Measurements from ENCODE around the gene SHOX. TPM values are rescaled to one million over a fixed set of nuclear protein-coding genes. Genes with fewer than 3 reads are reported as not detected.

SHOX gene
- polyA plus RNA-seq, 3 donors: not detected

DNA sequence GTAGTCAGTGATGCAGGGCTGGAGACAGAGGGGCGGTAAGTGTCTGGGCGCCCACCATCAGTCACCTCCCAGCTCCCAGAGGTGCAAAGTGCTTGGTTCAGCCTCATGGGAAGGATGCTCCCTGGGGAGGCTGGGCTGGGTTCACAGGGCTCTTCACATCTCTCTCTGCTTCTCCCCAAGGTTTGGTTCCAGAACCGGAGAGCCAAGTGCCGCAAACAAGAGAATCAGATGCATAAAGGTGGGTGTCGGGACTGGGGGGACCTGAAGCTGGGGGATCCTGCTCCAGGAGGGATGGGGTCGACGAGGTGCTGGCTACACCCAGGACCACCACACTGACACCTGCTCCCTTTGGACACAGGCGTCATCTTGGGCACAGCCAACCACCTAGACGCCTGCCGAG is 10.1 kb downstream of the SHOX start:
- H3K9me3 ChIP-seq (replicated peaks in 1 of 2; ENCODE audit: control insufficient read depth in 1 of 2, insufficient read depth in 1 of 2, low read length in 2 of 2): peaks cover 0 to 2% of the 10 kb centered on the region in 2 donors
- TF ChIP-seq, protein P1, sequence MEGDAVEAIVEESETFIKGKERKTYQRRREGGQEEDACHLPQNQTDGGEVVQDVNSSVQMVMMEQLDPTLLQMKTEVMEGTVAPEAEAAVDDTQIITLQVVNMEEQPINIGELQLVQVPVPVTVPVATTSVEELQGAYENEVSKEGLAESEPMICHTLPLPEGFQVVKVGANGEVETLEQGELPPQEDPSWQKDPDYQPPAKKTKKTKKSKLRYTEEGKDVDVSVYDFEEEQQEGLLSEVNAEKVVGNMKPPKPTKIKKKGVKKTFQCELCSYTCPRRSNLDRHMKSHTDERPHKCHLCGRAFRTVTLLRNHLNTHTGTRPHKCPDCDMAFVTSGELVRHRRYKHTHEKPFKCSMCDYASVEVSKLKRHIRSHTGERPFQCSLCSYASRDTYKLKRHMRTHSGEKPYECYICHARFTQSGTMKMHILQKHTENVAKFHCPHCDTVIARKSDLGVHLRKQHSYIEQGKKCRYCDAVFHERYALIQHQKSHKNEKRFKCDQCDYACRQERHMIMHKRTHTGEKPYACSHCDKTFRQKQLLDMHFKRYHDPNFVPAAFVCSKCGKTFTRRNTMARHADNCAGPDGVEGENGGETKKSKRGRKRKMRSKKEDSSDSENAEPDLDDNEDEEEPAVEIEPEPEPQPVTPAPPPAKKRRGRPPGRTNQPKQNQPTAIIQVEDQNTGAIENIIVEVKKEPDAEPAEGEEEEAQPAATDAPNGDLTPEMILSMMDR (IDR thresholded peaks at IDR 0.05): no peak
- peak overlapping the region in 1 of 2 donors; percentile 67 for H3K4me3 Mint-ChIP-seq
- no peaks in the 10 kb centered on the region for H3K36me3 ChIP-seq (replicated peaks in 1 of 2; ENCODE audit: control insufficient read depth in 1 of 2, insufficient read depth in 2 of 2, low read length in 2 of 2)
- peaks cover 33 to 63% of the 10 kb centered on the region in 2 donors for H3K27me3 ChIP-seq (ENCODE audit: control insufficient read depth in 2 of 2, insufficient read depth in 2 of 2, low read length in 2 of 2)
- peaks cover 0 to 22% (median 2%) of the 10 kb centered on the region in 7 donors for H3K9me3 Mint-ChIP-seq
- no peak overlapping the region for H3K27ac Mint-ChIP-seq
- 14% methylated on average over 5 of the region's 10 CpGs for WGBS (ENCODE audit: insufficient coverage)
- no peaks in the 10 kb centered on the region for H3K36me3 Mint-ChIP-seq
- H3K9ac ChIP-seq (ENCODE audit: insufficient read depth, low read length, poor library complexity, severe bottlenecking): no peak overlapping the region
- no peak overlapping the region for H3K27ac ChIP-seq (ENCODE audit: low read depth in 1 of 2, low read length in 2 of 2)
- H3K27me3 Mint-ChIP-seq (ENCODE audit: low read depth in 3 of 3): peaks cover 64 to 90% (median 76%) of the 10 kb centered on the region in 3 donors
- no peaks in the 10 kb centered on the region for H3K4me1 Mint-ChIP-seq
- no peaks in the 10 kb centered on the region for H3K4me1 ChIP-seq (ENCODE audit: control insufficient read depth in 1 of 2, insufficient read depth in 2 of 2, low read length in 2 of 2)
- no peaks in the 10 kb centered on the region for H3K79me2 ChIP-seq (ENCODE audit: insufficient read depth, low read length)
- H2AFZ ChIP-seq (ENCODE audit: insufficient read depth, low read depth, low read length, poor library complexity, severe bottlenecking): no peak overlapping the region
- H3K4me3 ChIP-seq (replicated peaks in 1 of 3; ENCODE audit: low read depth in 2 of 3, low read length in 3 of 3): no peak overlapping the region
- intact Hi-C loops (cut with micrococcal nuclease): no loop called here
- no peaks in the 10 kb centered on the region for H4K20me1 ChIP-seq (ENCODE audit: insufficient read depth, low read length)
- DNase-seq: no peak
- no peak overlapping the region for H3K4me2 ChIP-seq (replicated peaks; ENCODE audit: extremely low read depth, low read length, poor library complexity, severe bottlenecking)

DNA sequence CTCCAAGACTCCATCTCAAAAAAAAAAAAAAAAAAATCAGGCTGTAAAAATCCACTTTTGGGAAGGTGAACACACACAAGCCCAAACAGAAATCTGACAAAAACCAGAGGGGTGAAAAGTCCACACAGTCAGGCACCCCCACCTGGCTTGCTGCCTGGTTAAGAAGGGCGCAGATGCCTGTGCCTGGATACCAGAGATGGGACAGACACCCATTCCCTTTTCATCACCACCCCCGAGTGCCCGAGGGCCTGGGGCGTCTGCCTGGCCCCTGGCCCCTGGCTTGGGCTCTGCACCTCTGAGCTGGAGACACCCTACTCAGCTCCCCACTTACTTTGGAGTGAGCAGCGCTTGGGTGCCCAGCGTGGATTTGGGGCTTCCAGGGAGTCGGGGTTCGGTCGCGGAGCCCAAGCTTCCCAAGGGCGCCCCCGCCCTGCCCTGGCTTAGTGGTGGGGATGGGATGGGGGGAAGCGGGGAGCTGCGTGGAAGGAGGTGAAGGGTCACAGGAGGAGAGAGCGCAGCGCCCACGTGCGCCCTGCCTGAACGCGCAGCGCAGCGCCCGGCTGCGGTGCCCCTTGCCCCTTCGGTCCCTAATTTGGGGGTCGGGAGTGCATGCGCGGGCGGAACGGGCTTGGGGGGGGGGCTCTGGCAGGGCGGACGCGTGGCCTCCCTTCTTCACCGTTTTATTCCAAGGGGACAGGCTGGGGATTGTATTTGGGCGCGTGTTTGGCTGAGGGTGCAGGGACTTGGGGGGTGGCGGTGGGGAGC is 11.3 kb downstream of the SHOX start:
- intact Hi-C loops (cut with micrococcal nuclease): no loop called here
- Mint-ChIP-seq H3K27me3 (ENCODE audit: low read depth in 3 of 3) (peaks cover 70 to 96% (median 82%) of the 10 kb centered on the region in 3 donors), H3K4me1 (no peaks in the 10 kb centered on the region), H3K36me3 (no peaks in the 10 kb centered on the region), H3K4me3 (peak overlapping the region in 1 of 2 donors; percentile 55), H3K9me3 (peaks cover 0 to 25% (median 2%) of the 10 kb centered on the region in 7 donors), H3K27ac (no peak overlapping the region)
- H3K9me3 ChIP-seq (replicated peaks in 1 of 2; ENCODE audit: control insufficient read depth in 1 of 2, insufficient read depth in 1 of 2, low read length in 2 of 2): no peaks in the 10 kb centered on the region
- TF ChIP-seq, protein P1 (IDR thresholded peaks at IDR 0.05): no peak
- H3K4me2 ChIP-seq (replicated peaks; ENCODE audit: extremely low read depth, low read length, poor library complexity, severe bottlenecking): no peak overlapping the region
- WGBS (ENCODE audit: insufficient coverage): 6% methylated on average over 19 of the region's 37 CpGs
- no peaks in the 10 kb centered on the region for H3K79me2 ChIP-seq (ENCODE audit: insufficient read depth, low read length)
- peaks cover 30 to 58% of the 10 kb centered on the region in 2 donors for H3K27me3 ChIP-seq (ENCODE audit: control insufficient read depth in 2 of 2, insufficient read depth in 2 of 2, low read length in 2 of 2)
- H3K4me1 ChIP-seq (ENCODE audit: control insufficient read depth in 1 of 2, insufficient read depth in 2 of 2, low read length in 2 of 2): no peaks in the 10 kb centered on the region
- no peak overlapping the region for H3K27ac ChIP-seq (ENCODE audit: low read depth in 1 of 2, low read length in 2 of 2)
- H3K9ac ChIP-seq (ENCODE audit: insufficient read depth, low read length, poor library complexity, severe bottlenecking): no peak overlapping the region
- H2AFZ ChIP-seq (ENCODE audit: insufficient read depth, low read depth, low read length, poor library complexity, severe bottlenecking): no peak overlapping the region
- DNase-seq: no peak
- H3K4me3 ChIP-seq (replicated peaks in 1 of 3; ENCODE audit: low read depth in 2 of 3, low read length in 3 of 3): no peak overlapping the region
- H3K36me3 ChIP-seq (replicated peaks in 1 of 2; ENCODE audit: control insufficient read depth in 1 of 2, insufficient read depth in 2 of 2, low read length in 2 of 2): no peaks in the 10 kb centered on the region
- no peaks in the 10 kb centered on the region for H4K20me1 ChIP-seq (ENCODE audit: insufficient read depth, low read length)

Data from CD14-positive monocyte (primary cell).